SH-SY5Y (cell line): Measurements from ENCODE around the gene DOCK10.

Source experiments
- GATA2 ChIP-seq: IDR thresholded peaks from 2 replicates; pipeline ENCODE4 v1.6.1; 2011; ENCODE audit warnings: mild to moderate bottlenecking, low read depth, low read length
- GATA3 ChIP-seq: IDR thresholded peaks from 2 replicates; pipeline ENCODE4 v1.6.1; 2011; ENCODE audit warnings: low read depth, mild to moderate bottlenecking, low read length, moderate library complexity

GRCh38 chr2:224908818-224909217, 133.4 kb downstream of the DOCK10 start:
- TF ChIP-seq GATA2 (no peak), GATA3 (no peak)
